MM.1S (cell line): ENCODE results near the gene ATP8A1.

Source experiments
- DNase-seq: peaks from one replicate; pipeline ENCODE4 v3.0.0-alpha.2; 2015
- H2AFZ ChIP-seq: fragments of 300-600 bp; sonication (generic); 2 replicates; pipeline ENCODE4 v1.6.0; 2016; ENCODE audit warnings: antibody characterized with exemption, low read length
- H3F3A ChIP-seq: fragments of 300-600 bp; sonication (generic); 2 replicates; pipeline ENCODE4 v1.6.1; 2016; ENCODE audit warnings: mild to moderate bottlenecking, antibody characterized with exemption, low read length, moderate library complexity, mixed read lengths; ENCODE audit not compliant: insufficient read depth
- H3K27ac ChIP-seq: fragments of 300-600 bp; sonication (generic); 2 replicates; pipeline ENCODE4 v1.5.1; 2016; ENCODE audit warnings: mild to moderate bottlenecking, low read length
- H3K27me3 ChIP-seq: fragments of 300-600 bp; sonication (generic); replicated peaks from 2 replicates; pipeline ENCODE4 v1.6.0; 2016; ENCODE audit warnings: low read length; ENCODE audit not compliant: insufficient read depth
- H3K36me3 ChIP-seq: fragments of 300-600 bp; sonication (generic); replicated peaks from 2 replicates; pipeline ENCODE4 v1.6.1; 2016; ENCODE audit warnings: mild to moderate bottlenecking, low read length, mixed read lengths; ENCODE audit not compliant: insufficient read depth
- H3K4me1 ChIP-seq: fragments of 300-600 bp; sonication (generic); 2 replicates; pipeline ENCODE4 v1.6.1; 2016; ENCODE audit warnings: low read length, mixed read lengths
- H3K4me2 ChIP-seq: fragments of 300-600 bp; sonication (generic); 2 replicates; pipeline ENCODE4 v1.6.0; 2016; ENCODE audit warnings: low read depth, low read length
- H3K4me3 ChIP-seq: fragments of 300-600 bp; sonication (generic); 2 replicates; pipeline ENCODE4 v1.5.1; 2016; ENCODE audit warnings: low read length, mixed read lengths
- H3K79me2 ChIP-seq: fragments of 300-600 bp; sonication (generic); 2 replicates; pipeline ENCODE4 v1.6.1; 2016; ENCODE audit warnings: mixed run types, low read length, mixed read lengths
- H3K9ac ChIP-seq: fragments of 300-600 bp; sonication (generic); 2 replicates; pipeline ENCODE4 v1.6.1; 2016; ENCODE audit warnings: low read length, mixed read lengths
- H3K9me2 ChIP-seq: fragments of 300-600 bp; sonication (generic); replicated peaks from 2 replicates; pipeline ENCODE4 v1.6.1; 2016; ENCODE audit warnings: mild to moderate bottlenecking, low read length, mixed read lengths; ENCODE audit not compliant: insufficient read depth
- H3K9me3 ChIP-seq: fragments of 300-600 bp; sonication (generic); replicated peaks from 2 replicates; pipeline ENCODE4 v1.6.1; 2016; ENCODE audit warnings: mild to moderate bottlenecking, low read length, mixed read lengths; ENCODE audit not compliant: insufficient read depth
- H4K20me1 ChIP-seq: fragments of 300-600 bp; sonication (generic); 2 replicates; pipeline ENCODE4 v1.6.1; 2016; ENCODE audit warnings: mild to moderate bottlenecking, low read length, moderate library complexity, mixed read lengths; ENCODE audit not compliant: insufficient read depth
- CTCF ChIP-seq: fragments of 300-600 bp; sonication (generic); IDR thresholded peaks from 2 replicates; pipeline ENCODE4 v1.5.1; 2016; ENCODE audit warnings: antibody characterized with exemption, low read length, mixed read lengths
- EZH2 ChIP-seq: fragments of 300-600 bp; sonication (generic); optimal IDR thresholded peaks from 2 replicates; pipeline ENCODE3; 2017; ENCODE audit warnings: low read depth, mild to moderate bottlenecking, antibody characterized with exemption, low read length, mixed read lengths
- EZH2phosphoT487 ChIP-seq: fragments of 300-600 bp; sonication (generic); IDR thresholded peaks from 2 replicates; pipeline ENCODE4 v1.6.1; 2018; ENCODE audit warnings: antibody characterized with exemption, low read length

The ATP8A1 gene

GRCh38 chr4:42656679-42656943 is 294 bp downstream of the ATP8A1 start:
- H3K9me3 ChIP-seq = no peaks in the 10 kb centered on the region
- H2AFZ ChIP-seq = peak overlapping the region; percentile 59
- TF ChIP-seq CTCF (no peak), EZH2phosphoT487 (no peak)
- peaks cover 21% of the 10 kb centered on the region for H3F3A ChIP-seq
- H3K4me2 ChIP-seq = peak overlapping the region; percentile 95; the same call in 1 of the 2 replicates
- H3K9me2 ChIP-seq = no peaks in the 10 kb centered on the region
- H3K27ac ChIP-seq = peak overlapping the region; percentile 85; the same call in 1 of the 2 replicates
- H3K4me1 ChIP-seq = peaks cover 24% of the 10 kb centered on the region
- no peaks in the 10 kb centered on the region for H4K20me1 ChIP-seq
- DNase-seq = no peak
- H3K27me3 ChIP-seq = no peaks in the 10 kb centered on the region
- H3K79me2 ChIP-seq = peaks cover 50% of the 10 kb centered on the region
- peak overlapping the region; percentile 86 for H3K4me3 ChIP-seq
- no peaks in the 10 kb centered on the region for H3K36me3 ChIP-seq
- H3K9ac ChIP-seq = peak overlapping the region; percentile 72

DNA sequence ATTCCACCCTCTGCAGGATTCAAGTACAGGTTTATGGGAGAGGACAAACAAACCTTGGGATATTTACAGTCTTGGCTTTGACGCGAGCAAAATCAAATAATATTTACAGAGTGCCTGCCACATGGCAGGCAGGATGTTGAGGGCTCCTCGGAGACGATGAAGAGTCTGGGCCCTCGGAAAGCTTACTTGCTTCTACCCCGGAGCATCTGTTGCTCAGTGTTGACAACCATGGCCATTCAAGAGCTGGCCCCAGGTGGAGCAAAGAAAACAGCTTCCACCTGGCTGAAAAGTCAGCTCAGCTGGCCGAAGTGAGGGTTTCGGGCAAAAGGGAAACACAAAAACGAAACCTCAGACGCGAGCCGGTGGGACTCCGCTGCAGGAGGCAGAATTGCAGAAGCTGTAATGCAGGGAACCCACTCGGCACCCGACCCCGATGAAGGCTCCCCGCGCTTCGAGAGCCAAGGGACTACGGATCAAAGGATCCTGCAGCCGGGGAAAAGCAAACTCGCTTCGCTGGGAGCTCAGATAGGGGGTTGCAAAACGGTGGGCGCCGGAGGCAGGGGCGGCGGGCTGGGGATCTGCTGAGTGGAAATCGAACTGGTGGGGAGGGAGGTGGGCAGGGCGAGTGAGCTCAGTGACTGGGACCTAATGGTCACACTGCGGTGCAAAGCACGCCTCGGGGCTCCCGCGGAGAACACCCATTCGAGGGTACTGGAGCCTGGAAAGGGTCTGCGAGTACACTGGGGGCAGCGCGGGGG is 805 bp downstream of the ATP8A1 start:
- Histone ChIP-seq H3K36me3 (no peaks in the 10 kb centered on the region), H2AFZ (peak overlapping the region; percentile 59), H3K9me2 (no peaks in the 10 kb centered on the region), H3K27ac (peak overlapping the region; percentile 85; the same call in 1 of the 2 replicates), H3K9me3 (no peaks in the 10 kb centered on the region), H3K79me2 (peaks cover 55% of the 10 kb centered on the region), H3K4me1 (peaks cover 24% of the 10 kb centered on the region), H4K20me1 (no peaks in the 10 kb centered on the region), H3K4me2 (peak overlapping the region; percentile 95), H3K27me3 (no peaks in the 10 kb centered on the region), H3F3A (peaks cover 21% of the 10 kb centered on the region), H3K9ac (peak overlapping the region; percentile 72), H3K4me3 (peak overlapping the region; percentile 86)
- peak; percentile 86 for DNase-seq
- no peak for TF ChIP-seq EZH2
- no peak for TF ChIP-seq EZH2phosphoT487
- no peak for TF ChIP-seq CTCF

- Histone ChIP-seq H3K9me2 (no peaks in the 10 kb centered on the region), H3K9ac (peak overlapping the region; percentile 72; the same call in 1 of the 2 replicates), H3K9me3 (no peaks in the 10 kb centered on the region), H3K4me1 (peaks cover 24% of the 10 kb centered on the region), H3K27ac (peak overlapping the region; percentile 85; the same call in 1 of the 2 replicates), H3K4me2 (peak overlapping the region; percentile 95), H3K79me2 (peaks cover 63% of the 10 kb centered on the region), H3K27me3 (no peaks in the 10 kb centered on the region), H3F3A (peaks cover 21% of the 10 kb centered on the region), H4K20me1 (no peaks in the 10 kb centered on the region), H3K36me3 (no peaks in the 10 kb centered on the region), H2AFZ (no peak overlapping the region), H3K4me3 (peak overlapping the region; percentile 86)
- TF ChIP-seq EZH2phosphoT487 (no peak), EZH2 (no peak), CTCF (no peak)
- no peak for DNase-seq
Measured at GRCh38 chr4:42655269-42655637, 1.7 kb downstream of the ATP8A1 start.
